Vagina (tissue), 2 donors: ENCODE results near the gene PLEKHG4B.

Source experiments
- POLR2A ChIP-seq, 2 donors: fragments of 450-650 bp; IDR thresholded peaks; one replicate each; pipeline ENCODE4 v1.6.1; 2017; ENCODE audit warnings: antibody characterized with exemption in 2 of 2, mild to moderate bottlenecking in 2 of 2, moderate library complexity in 2 of 2
- POLR2AphosphoS5 ChIP-seq, 2 donors: sonication (generic); formaldehyde crosslinking; IDR thresholded peaks; one replicate each; pipeline ENCODE4 v1.9.0; 2017; ENCODE audit warnings: antibody characterized with exemption in 2 of 2, mild to moderate bottlenecking in 2 of 2, low read depth in 1 of 2; ENCODE audit not compliant: insufficient read depth in 1 of 2
- TF ChIP-seq, protein P1 (sequence below), 3 experiments: fragments of 450-650 bp in 2 of 3; fragments of 200-600 bp in 1 of 3; sonication (generic) in 1 of 3; IDR thresholded peaks; one replicate each; pipeline ENCODE4 v1.5.1; 2017 to 2019; ENCODE audit warnings: antibody characterized with exemption in 3 of 3, mild to moderate bottlenecking in 2 of 3, moderate library complexity in 2 of 3

DNA sequence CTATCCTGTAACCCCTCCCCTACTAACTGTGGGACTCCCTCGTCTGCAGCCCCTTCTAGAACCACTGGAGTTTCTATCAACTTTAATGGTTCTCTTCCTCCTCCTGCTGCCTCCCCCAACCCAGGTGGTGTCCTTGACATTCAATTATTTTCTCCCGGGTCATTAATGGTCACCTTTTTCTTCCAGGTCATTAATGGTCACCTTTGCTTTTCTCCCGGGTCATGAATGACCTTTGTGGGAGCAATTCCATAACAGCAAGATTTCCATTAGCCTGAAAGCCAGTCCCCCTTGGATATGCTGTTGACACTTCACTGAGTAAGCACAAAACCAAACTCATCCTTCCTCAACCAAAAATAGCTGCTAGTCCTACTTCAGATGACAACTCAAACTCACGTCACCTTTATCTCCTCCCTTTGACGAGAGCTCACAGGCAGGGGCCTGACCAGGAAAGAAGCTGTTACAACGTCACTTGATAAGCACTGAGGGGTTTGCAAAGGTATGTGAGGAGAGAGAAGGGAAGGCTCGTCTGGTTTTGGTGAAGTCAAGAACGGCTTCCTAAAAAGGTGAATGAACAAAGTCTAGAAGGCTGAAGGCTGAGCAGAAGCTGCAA is 115.1 kb downstream of the PLEKHG4B start:
- TF ChIP-seq, protein P1, sequence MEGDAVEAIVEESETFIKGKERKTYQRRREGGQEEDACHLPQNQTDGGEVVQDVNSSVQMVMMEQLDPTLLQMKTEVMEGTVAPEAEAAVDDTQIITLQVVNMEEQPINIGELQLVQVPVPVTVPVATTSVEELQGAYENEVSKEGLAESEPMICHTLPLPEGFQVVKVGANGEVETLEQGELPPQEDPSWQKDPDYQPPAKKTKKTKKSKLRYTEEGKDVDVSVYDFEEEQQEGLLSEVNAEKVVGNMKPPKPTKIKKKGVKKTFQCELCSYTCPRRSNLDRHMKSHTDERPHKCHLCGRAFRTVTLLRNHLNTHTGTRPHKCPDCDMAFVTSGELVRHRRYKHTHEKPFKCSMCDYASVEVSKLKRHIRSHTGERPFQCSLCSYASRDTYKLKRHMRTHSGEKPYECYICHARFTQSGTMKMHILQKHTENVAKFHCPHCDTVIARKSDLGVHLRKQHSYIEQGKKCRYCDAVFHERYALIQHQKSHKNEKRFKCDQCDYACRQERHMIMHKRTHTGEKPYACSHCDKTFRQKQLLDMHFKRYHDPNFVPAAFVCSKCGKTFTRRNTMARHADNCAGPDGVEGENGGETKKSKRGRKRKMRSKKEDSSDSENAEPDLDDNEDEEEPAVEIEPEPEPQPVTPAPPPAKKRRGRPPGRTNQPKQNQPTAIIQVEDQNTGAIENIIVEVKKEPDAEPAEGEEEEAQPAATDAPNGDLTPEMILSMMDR (IDR thresholded peaks at IDR 0.05), result no peak
- TF ChIP-seq POLR2AphosphoS5 (IDR thresholded peaks at IDR 0.05; ENCODE audit: insufficient read depth in 1 of 2, low read depth in 1 of 2) (no peak), POLR2A (IDR thresholded peaks at IDR 0.05) (no peak)
